Measurements from ENCODE around the gene CXCL11. TPM values are rescaled to one million over a fixed set of nuclear protein-coding genes. Genes with fewer than 3 reads are reported as not detected.

Gene CXCL11
- total and polyA plus RNA-seq, 9 of the 15 experiments (the other 6 are each of a cell fraction or from before 2014, with no cell fraction given): 2.1 to 9.1 (median 4.5) TPM

GRCh38 chr4:76002176-76002575 is 33.7 kb downstream of the CXCL11 start (continued):
- TF ChIP-seq RREB1 (CRISPR knock-in tag; IDR thresholded peaks at IDR 0.05): 0 out of 2 replicates have a peak, but pooled peaks have one; percentile 7
- no peak for TF ChIP-seq CREBBP (IDR thresholded peaks at IDR 0.05; ENCODE audit: low read depth, low read length)
- peak; percentile 74 for TF ChIP-seq GABPA (tag; conservative IDR thresholded peaks at IDR 0.05; ENCODE audit: low read depth)
- TF ChIP-seq PREB (CRISPR knock-in tag; IDR thresholded peaks at IDR 0.05): no peak
- no peak for TF ChIP-seq ILK (tag; IDR thresholded peaks at IDR 0.05; ENCODE audit: borderline replicate concordance, low read depth)
- TF ChIP-seq U2AF1 (optimal IDR thresholded peaks at IDR 0.05; ENCODE audit: low read depth, low read length): no peak
- TF ChIP-seq ETV1 (tag; conservative IDR thresholded peaks at IDR 0.05; ENCODE audit: low read depth): peak; percentile 89
- TF ChIP-seq ZHX1 (conservative IDR thresholded peaks at IDR 0.05; ENCODE audit: low read length): no peak
- TF ChIP-seq PHF21A (IDR thresholded peaks at IDR 0.05; ENCODE audit: borderline replicate concordance, low read depth): no peak
- TF ChIP-seq HDAC6 (IDR thresholded peaks at IDR 0.05; ENCODE audit: low read depth, low read length): no peak
- no peak for TF ChIP-seq PTBP1 (IDR thresholded peaks at IDR 0.05; ENCODE audit: low read depth, low read length)
- TF ChIP-seq NR2C1 (IDR thresholded peaks at IDR 0.05): no peak
- TF ChIP-seq NR2C1 (tag; IDR thresholded peaks at IDR 0.05): 0 out of 2 replicates have a peak, but pooled peaks have one; percentile 22
- TF ChIP-seq DIDO1 (tag; IDR thresholded peaks at IDR 0.05; ENCODE audit: low read depth): 0 out of 2 replicates have a peak, but pooled peaks have one; percentile 26
- TF ChIP-seq ESRRB (CRISPR knock-in tag; IDR thresholded peaks at IDR 0.05; ENCODE audit: borderline replicate concordance): no peak
- TF ChIP-seq ZNF175 (CRISPR knock-in tag; IDR thresholded peaks at IDR 0.05; ENCODE audit: low read depth): peak; percentile 94
- TF ChIP-seq ZNF140 (CRISPR knock-in tag; IDR thresholded peaks at IDR 0.05): no peak
- no peak for TF ChIP-seq USF2 (CRISPR knock-in tag; IDR thresholded peaks at IDR 0.05)
